Caco-2 (cell line): Measurements from ENCODE around the gene SNX19. TPM values are rescaled to one million over a fixed set of nuclear protein-coding genes. Genes with fewer than 3 reads are reported as not detected.

Experiments used
- BruUV-seq: library from RNA; stranded (reverse); fragments of 400-500 nt; replicated peaks from 2 replicates; lab custom pipeline; 2021; lab: Mats Ljungman, UMichigan
- CTCF ChIA-PET: fragments of 300-600 bp; sonication (Branson Sonifier 250); formaldehyde crosslinking; loops from one replicate; lab custom pipeline; 2022; ENCODE audit warnings: antibody characterized with exemption; lab: Charles Lee
- POLR2A ChIA-PET: fragments of 300-600 bp; sonication (Branson Sonifier 250); formaldehyde crosslinking; loops from one replicate; lab custom pipeline; 2022; ENCODE audit warnings: antibody characterized with exemption; lab: Charles Lee
- DNase-seq, 2 experiments: peaks; one replicate each; pipeline versions ENCODE4 v3.0.0 to v3.0.0-alpha.2; 2020 to 2022
- H3K27me3 ChIP-seq: replicated peaks from 2 replicates; pipeline ENCODE4 v1.6.0; 2011; ENCODE audit warnings: low read length; ENCODE audit not compliant: control insufficient read depth, insufficient read depth
- H3K36me3 ChIP-seq: 2 replicates; pipeline ENCODE4 v1.5.1; 2011; ENCODE audit warnings: low read length; ENCODE audit not compliant: control insufficient read depth, insufficient read depth
- H3K4me1 ChIP-seq: fragments of 250-450 bp; sonication (Bioruptor Pico); 2 replicates; pipeline ENCODE4 v1.5.1; 2020; ENCODE audit warnings: mild to moderate bottlenecking
- H3K4me3 ChIP-seq: 2 replicates; pipeline ENCODE4 v1.5.1; 2011; ENCODE audit warnings: low read depth, mild to moderate bottlenecking, control low read depth, low read length
- H3K9me3 ChIP-seq: fragments of 250-450 bp; sonication (Bioruptor Pico); 2 replicates; pipeline ENCODE4 v1.5.1; 2020; ENCODE audit warnings: mild to moderate bottlenecking, moderate library complexity
- H3K27ac Mint-ChIP-seq: one replicate; pipeline ENCODE4 v1.8.0; 2022; ENCODE audit warnings: mixed read lengths; ENCODE audit not compliant: unreplicated experiment
- H3K27me3 Mint-ChIP-seq: one replicate; pipeline ENCODE4 v1.8.0; 2022; ENCODE audit warnings: mixed read lengths; ENCODE audit not compliant: insufficient read depth, unreplicated experiment
- H3K36me3 Mint-ChIP-seq: one replicate; pipeline ENCODE4 v1.8.0; 2022; ENCODE audit warnings: mild to moderate bottlenecking, mixed read lengths; ENCODE audit not compliant: insufficient read depth, unreplicated experiment
- H3K4me1 Mint-ChIP-seq: one replicate; pipeline ENCODE4 v1.8.0; 2022; ENCODE audit warnings: low read depth, mixed read lengths; ENCODE audit not compliant: unreplicated experiment
- H3K4me3 Mint-ChIP-seq: one replicate; pipeline ENCODE4 v1.8.0; 2022; ENCODE audit warnings: mild to moderate bottlenecking, moderate library complexity, mixed read lengths; ENCODE audit not compliant: unreplicated experiment
- H3K9me3 Mint-ChIP-seq: one replicate; pipeline ENCODE4 v1.8.0; 2022; ENCODE audit warnings: mixed read lengths; ENCODE audit not compliant: unreplicated experiment
- intact Hi-C: fragments of 100-400 bp; cut with micrococcal nuclease; formaldehyde crosslinking; loops from one replicate; pipeline ENCODE4 v1.10.0; 2022; ENCODE audit not compliant: unreplicated experiment
- total RNA-seq: library from RNA; stranded (reverse); gene quantifications from 2 replicates; pipeline ENCODE4 v1.2.3, GENCODE V29; 2022
- TF ChIP-seq, protein P1 (sequence below), 2 experiments: fragments of 200-600 bp in 1 of 2; IDR thresholded peaks; 1 replicate in 1 of 2; 2 replicates in 1 of 2; pipeline versions ENCODE4 v1.5.1 to v1.8.0; 2011 to 2022; ENCODE audit warnings: antibody characterized with exemption in 1 of 2, control low read depth in 1 of 2, inconsistent platforms in 1 of 2, low read depth in 1 of 2, low read length in 1 of 2, mild to moderate bottlenecking in 1 of 2, moderate library complexity in 1 of 2; ENCODE audit not compliant: insufficient read depth in 1 of 2, severe bottlenecking in 1 of 2, unreplicated experiment in 1 of 2

SNX19 gene
- total RNA-seq, 1 experiment from 2014 or later, result 82.4 TPM

DNA sequence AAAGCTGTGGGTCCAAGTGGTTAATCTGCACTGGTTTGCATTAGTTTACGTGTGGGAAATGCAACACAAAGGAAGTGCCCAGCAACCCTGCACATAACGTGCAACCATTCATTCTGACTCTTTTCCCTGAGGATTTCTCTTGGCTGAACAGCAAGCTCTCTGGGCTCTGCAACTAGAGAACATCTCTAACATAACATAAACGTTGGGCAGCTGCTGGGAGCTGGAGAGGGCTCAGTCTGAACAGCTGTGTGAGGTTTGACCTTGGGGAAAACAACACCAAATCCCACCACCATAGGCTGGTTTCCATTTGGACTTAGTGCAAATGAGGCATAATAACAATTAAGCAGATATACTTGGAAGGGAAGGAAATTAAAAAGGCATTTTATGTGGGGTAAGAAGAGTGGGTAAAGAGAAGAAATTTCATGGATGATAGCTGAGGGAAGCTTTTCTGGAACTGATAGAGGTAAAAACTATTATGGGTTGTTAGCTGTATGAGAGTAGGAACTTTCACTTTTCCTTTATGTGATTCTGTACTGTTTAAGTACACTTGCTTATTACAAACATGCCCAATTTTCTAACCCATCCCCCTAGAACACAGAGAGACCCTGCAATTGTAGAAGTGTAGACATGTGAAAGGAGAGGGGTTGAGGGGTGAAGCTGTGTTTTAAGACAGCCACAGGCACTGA is 76.2 kb downstream of the SNX19 start:
- peaks cover 7% of the 10 kb centered on the region for H3K9me3 ChIP-seq
- POLR2A ChIA-PET, result no interaction called here
- DNase-seq, result no peak
- CTCF ChIA-PET, result no interaction called here
- no peak overlapping the region for H3K27ac Mint-ChIP-seq
- no peaks in the 10 kb centered on the region for H3K4me1 ChIP-seq
- no peaks in the 10 kb centered on the region for H3K4me1 Mint-ChIP-seq
- peaks cover 11% of the 10 kb centered on the region for H3K9me3 Mint-ChIP-seq
- intact Hi-C loops, result no loop called here
- BruUV-seq, result no TSS peak
- H3K36me3 ChIP-seq, result no peaks in the 10 kb centered on the region
- TF ChIP-seq, protein P1, sequence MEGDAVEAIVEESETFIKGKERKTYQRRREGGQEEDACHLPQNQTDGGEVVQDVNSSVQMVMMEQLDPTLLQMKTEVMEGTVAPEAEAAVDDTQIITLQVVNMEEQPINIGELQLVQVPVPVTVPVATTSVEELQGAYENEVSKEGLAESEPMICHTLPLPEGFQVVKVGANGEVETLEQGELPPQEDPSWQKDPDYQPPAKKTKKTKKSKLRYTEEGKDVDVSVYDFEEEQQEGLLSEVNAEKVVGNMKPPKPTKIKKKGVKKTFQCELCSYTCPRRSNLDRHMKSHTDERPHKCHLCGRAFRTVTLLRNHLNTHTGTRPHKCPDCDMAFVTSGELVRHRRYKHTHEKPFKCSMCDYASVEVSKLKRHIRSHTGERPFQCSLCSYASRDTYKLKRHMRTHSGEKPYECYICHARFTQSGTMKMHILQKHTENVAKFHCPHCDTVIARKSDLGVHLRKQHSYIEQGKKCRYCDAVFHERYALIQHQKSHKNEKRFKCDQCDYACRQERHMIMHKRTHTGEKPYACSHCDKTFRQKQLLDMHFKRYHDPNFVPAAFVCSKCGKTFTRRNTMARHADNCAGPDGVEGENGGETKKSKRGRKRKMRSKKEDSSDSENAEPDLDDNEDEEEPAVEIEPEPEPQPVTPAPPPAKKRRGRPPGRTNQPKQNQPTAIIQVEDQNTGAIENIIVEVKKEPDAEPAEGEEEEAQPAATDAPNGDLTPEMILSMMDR (IDR thresholded peaks at IDR 0.05; ENCODE audit: insufficient read depth in 1 of 2, low read depth in 1 of 2, low read length in 1 of 2, severe bottlenecking in 1 of 2, unreplicated experiment in 1 of 2), result no peak
- peaks cover 31% of the 10 kb centered on the region for H3K27me3 Mint-ChIP-seq
- H3K4me3 Mint-ChIP-seq, result no peak overlapping the region
- H3K27me3 ChIP-seq, result peaks cover 1% of the 10 kb centered on the region; the same call in 1 of the 2 replicates
- no peaks in the 10 kb centered on the region for H3K36me3 Mint-ChIP-seq
- H3K4me3 ChIP-seq, result no peak overlapping the region

DNA sequence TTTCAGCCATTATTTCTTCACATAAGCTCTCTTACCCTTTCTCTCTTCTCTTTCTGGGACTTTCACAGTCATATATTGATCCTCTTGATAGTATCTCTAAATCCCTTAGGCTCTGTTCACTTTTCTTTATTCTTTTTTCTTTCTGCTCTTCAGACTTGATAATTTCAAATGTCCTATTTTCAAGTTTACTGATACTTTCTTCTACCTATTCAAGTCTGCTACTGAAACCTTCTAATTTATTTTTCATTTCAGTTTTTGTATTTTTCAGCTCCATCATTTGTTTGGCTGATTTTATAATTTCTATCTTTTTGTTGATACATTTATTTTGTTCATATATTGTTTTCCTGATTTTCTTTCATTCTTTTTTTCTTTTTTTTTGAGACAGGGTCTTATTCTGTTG is 79.1 kb downstream of the SNX19 start:
- Mint-ChIP-seq H3K27me3 (peaks cover 30% of the 10 kb centered on the region), H3K4me3 (no peak overlapping the region), H3K27ac (no peak overlapping the region), H3K9me3 (peaks cover 11% of the 10 kb centered on the region), H3K4me1 (no peaks in the 10 kb centered on the region), H3K36me3 (no peaks in the 10 kb centered on the region)
- Histone ChIP-seq H3K9me3 (peaks cover 7% of the 10 kb centered on the region), H3K36me3 (no peaks in the 10 kb centered on the region), H3K4me1 (no peaks in the 10 kb centered on the region), H3K27me3 (peaks cover 1% of the 10 kb centered on the region; the same call in 1 of the 2 replicates), H3K4me3 (no peak overlapping the region)
- DNase-seq, result no peak
- BruUV-seq, result no TSS peak
- TF ChIP-seq, protein P1 (IDR thresholded peaks at IDR 0.05; ENCODE audit: insufficient read depth in 1 of 2, low read depth in 1 of 2, low read length in 1 of 2, severe bottlenecking in 1 of 2, unreplicated experiment in 1 of 2), result no peak
- CTCF ChIA-PET, result interaction anchor here (0.7 kb wide), 1 partner anchor 36 kb away, joined by 3 read pairs; no protein-coding TSS in a partner anchor
- POLR2A ChIA-PET, result no interaction called here
- intact Hi-C loops, result no loop called here

DNA sequence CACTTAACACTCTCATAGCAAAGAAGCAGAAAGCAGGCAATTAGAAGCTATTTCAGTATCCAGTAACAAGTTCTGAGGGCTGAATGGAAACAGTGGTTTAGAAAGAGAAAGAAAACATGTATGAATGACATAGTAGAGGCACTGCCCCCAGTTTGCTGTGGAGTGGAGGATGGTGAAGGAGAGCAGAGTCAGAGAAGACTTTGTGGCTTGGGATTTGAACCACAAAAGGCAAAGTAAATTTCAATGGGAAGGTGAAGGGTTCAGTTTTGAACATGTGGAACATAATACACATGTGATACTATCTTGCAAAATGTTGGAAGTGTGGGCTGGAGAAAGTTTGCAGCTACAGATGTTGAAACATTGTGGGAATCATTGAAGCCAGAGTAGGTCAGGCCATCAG is 81.4 kb downstream of the SNX19 start:
- Histone ChIP-seq H3K4me1 (no peaks in the 10 kb centered on the region), H3K36me3 (no peaks in the 10 kb centered on the region), H3K27me3 (no peaks in the 10 kb centered on the region; the same call in 1 of the 2 replicates), H3K4me3 (no peak overlapping the region), H3K9me3 (peaks cover 7% of the 10 kb centered on the region)
- TF ChIP-seq, protein P1 (IDR thresholded peaks at IDR 0.05; ENCODE audit: insufficient read depth in 1 of 2, low read depth in 1 of 2, low read length in 1 of 2, severe bottlenecking in 1 of 2, unreplicated experiment in 1 of 2), result no peak
- POLR2A ChIA-PET, result no interaction called here
- CTCF ChIA-PET, result no interaction called here
- intact Hi-C loops, result no loop called here
- peaks cover 11% of the 10 kb centered on the region for H3K9me3 Mint-ChIP-seq
- peaks cover 27% of the 10 kb centered on the region for H3K27me3 Mint-ChIP-seq
- H3K36me3 Mint-ChIP-seq, result no peaks in the 10 kb centered on the region
- no peaks in the 10 kb centered on the region for H3K4me1 Mint-ChIP-seq
- H3K4me3 Mint-ChIP-seq, result no peak overlapping the region
- no TSS peak for BruUV-seq
- no peak overlapping the region for H3K27ac Mint-ChIP-seq
- no peak for DNase-seq
